ENCODE data around the gene CDH13. TPM values are rescaled to one million over a fixed set of nuclear protein-coding genes. Genes with fewer than 3 reads are reported as not detected.

CDH13 gene
- total and polyA plus RNA-seq, 2 donors (not counting 3 experiments of a cell fraction or from before 2014, with no cell fraction given): 96.6 to 124 TPM

GRCh38 chr16:82900559-82900958 is 273.8 kb downstream of the CDH13 start:
- FAIRE-seq (peak; percentile 62), DNase-seq (ENCODE audit: low read depth, low spot score) (peak; percentile 63)
- ChIA-PET CTCF (interaction anchor here (1.4 kb wide), 1 partner anchor 12 kb away, joined by 5 read pairs; no protein-coding TSS in a partner anchor), POLR2A (no interaction called here)
- Histone ChIP-seq H3K36me3 (ENCODE audit: control insufficient read depth in 2 of 2, extremely low read depth in 1 of 2, insufficient read depth in 2 of 2, low read length in 2 of 2) (no peaks in the 10 kb centered on the region), H3K4me2 (ENCODE audit: insufficient read depth, low read length) (no peak overlapping the region), H3K4me1 (ENCODE audit: control insufficient read depth, extremely low read depth, insufficient read depth, low read length) (peaks cover 11% of the 10 kb centered on the region), H2AFZ (ENCODE audit: low read depth, low read length) (peak overlapping the region; percentile 64), H3K4me3 (replicated peaks in 1 of 3; ENCODE audit: insufficient read depth in 1 of 3, low read depth in 1 of 3, low read length in 3 of 3) (no peak overlapping the region), H4K20me1 (replicated peaks; ENCODE audit: control insufficient read depth, extremely low read depth, insufficient read depth, low read length) (no peaks in the 10 kb centered on the region), H3K9me3 (replicated peaks; ENCODE audit: control insufficient read depth, insufficient read depth, low read length) (no peaks in the 10 kb centered on the region), H3K9me1 (replicated peaks; ENCODE audit: control insufficient read depth, extremely low read depth, insufficient read depth, low read length) (no peaks in the 10 kb centered on the region), H3K27me3 (ENCODE audit: control insufficient read depth in 2 of 2, insufficient read depth in 2 of 2, low read length in 2 of 2) (no peaks in the 10 kb centered on the region), H3K27ac (ENCODE audit: insufficient read depth, low read depth, low read length) (no peak overlapping the region), H3K9ac (replicated peaks; ENCODE audit: extremely low read depth, insufficient read depth, low read length) (no peak overlapping the region), H3K79me2 (ENCODE audit: control insufficient read depth, insufficient read depth, low read length) (no peaks in the 10 kb centered on the region)
- dilution Hi-C loops (cut with MboI; ENCODE audit: extremely low pct_ligation_motif_present, low sequenced_read_pairs): no loop called here
- intact Hi-C loops (cut with micrococcal nuclease): loop anchor here (2.0 kb wide), 1 partner anchor 36 kb away; no protein-coding TSS in a partner anchor
- TF ChIP-seq MAX (IDR thresholded peaks at IDR 0.05; ENCODE audit: insufficient read depth, insufficient read length): no peak
- TF ChIP-seq CTCF (IDR thresholded peaks at IDR 0.05; ENCODE audit: extremely low read depth in 1 of 2, insufficient read depth in 1 of 2, low read depth in 1 of 2, low read length in 2 of 2): no peak
- TF ChIP-seq EZH2 (IDR thresholded peaks at IDR 0.05; ENCODE audit: borderline replicate concordance, low read depth, low read length, severe bottlenecking): no peak
- no peak for TF ChIP-seq POLR2A (IDR thresholded peaks at IDR 0.05; ENCODE audit: low read depth, low read length)
- TF ChIP-seq JUN (IDR thresholded peaks at IDR 0.05; ENCODE audit: borderline replicate concordance, insufficient read depth, insufficient read length, low read depth): no peak
- no peak for TF ChIP-seq MYC (IDR thresholded peaks at IDR 0.05; ENCODE audit: low read depth, low read length)
- no peak for TF ChIP-seq GATA2 (IDR thresholded peaks at IDR 0.05; ENCODE audit: insufficient read depth, insufficient read length, low read depth, low read length)
- no peak for TF ChIP-seq POLR2AphosphoS5 (IDR thresholded peaks at IDR 0.05; ENCODE audit: insufficient read depth, low read depth, low read length)
- no peak for TF ChIP-seq FOS (IDR thresholded peaks at IDR 0.05; ENCODE audit: borderline replicate concordance, insufficient read depth, low read length)
- BruUV-seq (replicated peaks): no TSS peak

Measured in endothelial cell of umbilical vein (primary cell).